ENCODE results near the gene RHEX.

Gene RHEX

GRCh38 chr1:206117151-206117948 lies 64.4 kb downstream of the RHEX start, which contains the start of gene AVPR1B:
Gene AVPR1B (minus strand): TSS chr1:206117388. CDS start chr1:206116890, 498 bp downstream.
- Histone ChIP-seq H3K79me1 (ENCODE audit: low read depth, low read length) (no peaks in the 10 kb centered on the region), H3K23ac (ENCODE audit: low read depth, low read length, poor library complexity) (peak within 1 kb of the TSS; percentile 86), H2BK15ac (ENCODE audit: low read length) (peak within 1 kb of the TSS; percentile 44), H2BK12ac (ENCODE audit: low read length) (peak within 1 kb of the TSS; percentile 63), H3K4ac (ENCODE audit: low read length) (no peak within 1 kb of the TSS), H2AK5ac (ENCODE audit: low read depth, low read length) (peak within 1 kb of the TSS; percentile 87), H3K36me3 (replicated peaks in 1 of 2; ENCODE audit: control insufficient read depth in 2 of 2, insufficient read depth in 2 of 2, low read length in 2 of 2) (no peaks in the 10 kb centered on the region), H2AFZ (ENCODE audit: low read length) (peak within 1 kb of the TSS; percentile 96), H3K9me3 (replicated peaks in 1 of 2; ENCODE audit: control insufficient read depth in 2 of 2, insufficient read depth in 1 of 2, low read depth in 1 of 2, low read length in 2 of 2) (peaks cover 0 to 8% of the 10 kb centered on the region in 2 donors), H3K14ac (ENCODE audit: low read length) (peak within 1 kb of the TSS; percentile 92), H3K18ac (ENCODE audit: low read length) (peak within 1 kb of the TSS; percentile 66), H3K9ac (ENCODE audit: low read depth, low read length, poor library complexity) (peak within 1 kb of the TSS; percentile 64), H4K8ac (ENCODE audit: low read depth, low read length) (peak within 1 kb of the TSS; percentile 45), H3K4me2 (ENCODE audit: insufficient read depth, low read length, poor library complexity, severe bottlenecking) (peak within 1 kb of the TSS; percentile 97), H2BK120ac (ENCODE audit: low read depth, low read length) (no peak within 1 kb of the TSS), H3K4me1 (ENCODE audit: control insufficient read depth in 2 of 2, insufficient read depth in 1 of 2, low read depth in 1 of 2, low read length in 2 of 2) (peaks cover 0 to 3% of the 10 kb centered on the region in 2 donors), H3K27me3 (ENCODE audit: control insufficient read depth in 3 of 3, insufficient read depth in 3 of 3, low read depth in 1 of 3, low read length in 3 of 3) (peaks cover 4 to 64% (median 24%) of the 10 kb centered on the region in 3 experiments), H4K91ac (ENCODE audit: low read depth, low read length, poor library complexity) (no peak within 1 kb of the TSS), H2BK5ac (ENCODE audit: low read length) (no peak within 1 kb of the TSS), H3K4me3 (ENCODE audit: low read length in 2 of 2) (peak within 1 kb of the TSS; percentile 31 to 78), H3K27ac (replicated peaks; ENCODE audit: low read length) (no peak within 1 kb of the TSS)
- no CpG with 5 or more reads among the region's 55 CpGs for WGBS, 2 donors (ENCODE audit: extremely low coverage in 2 of 2, insufficient read length in 2 of 2, insufficient replicate concordance in 1 of 2)
- peak; percentile 43 for DNase-seq (ENCODE audit: low spot score)

GRCh38 chr1:206120406-206120805 lies 67.4 kb downstream of the RHEX start:
- no peak overlapping the region for H2BK15ac ChIP-seq (ENCODE audit: low read length)
- H3K36me3 ChIP-seq (replicated peaks in 1 of 2; ENCODE audit: control insufficient read depth in 2 of 2, insufficient read depth in 2 of 2, low read length in 2 of 2), result no peaks in the 10 kb centered on the region
- H3K4me2 ChIP-seq (ENCODE audit: insufficient read depth, low read length, poor library complexity, severe bottlenecking), result no peak overlapping the region

GRCh38 chr1:206121269-206121668 lies 68.3 kb downstream of the RHEX start:
- DNase-seq (ENCODE audit: low spot score), result no peak
- Histone ChIP-seq H2AFZ (ENCODE audit: low read length) (no peak overlapping the region), H3K79me1 (ENCODE audit: low read depth, low read length) (no peaks in the 10 kb centered on the region), H2BK12ac (ENCODE audit: low read length) (no peak overlapping the region), H3K4me2 (ENCODE audit: insufficient read depth, low read length, poor library complexity, severe bottlenecking) (no peak overlapping the region), H2BK120ac (ENCODE audit: low read depth, low read length) (no peak overlapping the region), H3K4ac (ENCODE audit: low read length) (no peak overlapping the region), H3K9me3 (replicated peaks in 1 of 2; ENCODE audit: control insufficient read depth in 2 of 2, insufficient read depth in 1 of 2, low read depth in 1 of 2, low read length in 2 of 2) (peaks cover 0 to 8% of the 10 kb centered on the region in 2 donors), H2BK15ac (ENCODE audit: low read length) (no peak overlapping the region), H3K18ac (ENCODE audit: low read length) (no peak overlapping the region), H2AK5ac (ENCODE audit: low read depth, low read length) (no peak overlapping the region), H2BK5ac (ENCODE audit: low read length) (no peak overlapping the region), H3K27me3 (ENCODE audit: control insufficient read depth in 3 of 3, insufficient read depth in 3 of 3, low read depth in 1 of 3, low read length in 3 of 3) (peaks cover 4 to 35% (median 23%) of the 10 kb centered on the region in 3 experiments), H3K14ac (ENCODE audit: low read length) (no peak overlapping the region), H4K8ac (ENCODE audit: low read depth, low read length) (no peak overlapping the region), H3K27ac (replicated peaks; ENCODE audit: low read length) (no peak overlapping the region), H3K23ac (ENCODE audit: low read depth, low read length, poor library complexity) (no peak overlapping the region), H3K4me1 (ENCODE audit: control insufficient read depth in 2 of 2, insufficient read depth in 1 of 2, low read depth in 1 of 2, low read length in 2 of 2) (peaks cover 0 to 3% of the 10 kb centered on the region in 2 donors), H4K91ac (ENCODE audit: low read depth, low read length, poor library complexity) (no peak overlapping the region), H3K36me3 (replicated peaks in 1 of 2; ENCODE audit: control insufficient read depth in 2 of 2, insufficient read depth in 2 of 2, low read length in 2 of 2) (no peaks in the 10 kb centered on the region), H3K9ac (ENCODE audit: low read depth, low read length, poor library complexity) (no peak overlapping the region), H3K4me3 (ENCODE audit: low read length in 2 of 2) (no peak overlapping the region)
- WGBS, 2 donors (ENCODE audit: extremely low coverage in 2 of 2, insufficient read length in 2 of 2, insufficient replicate concordance in 1 of 2), result no CpG with 5 or more reads among the region's 1 CpG

More at GRCh38 chr1:206120406-206120805, 67.4 kb downstream of the RHEX start:
- no peak for DNase-seq (ENCODE audit: low spot score)
- H4K8ac ChIP-seq (ENCODE audit: low read depth, low read length), result no peak overlapping the region
- no peak overlapping the region for H2AFZ ChIP-seq (ENCODE audit: low read length)
- H3K4me3 ChIP-seq (ENCODE audit: low read length in 2 of 2), result no peak overlapping the region
- H3K4ac ChIP-seq (ENCODE audit: low read length), result no peak overlapping the region
- H3K14ac ChIP-seq (ENCODE audit: low read length), result no peak overlapping the region
- no peak overlapping the region for H4K91ac ChIP-seq (ENCODE audit: low read depth, low read length, poor library complexity)
- no peak overlapping the region for H3K27ac ChIP-seq (replicated peaks; ENCODE audit: low read length)
- no peak overlapping the region for H2AK5ac ChIP-seq (ENCODE audit: low read depth, low read length)
- no peaks in the 10 kb centered on the region for H3K79me1 ChIP-seq (ENCODE audit: low read depth, low read length)
- no peak overlapping the region for H3K9ac ChIP-seq (ENCODE audit: low read depth, low read length, poor library complexity)
- H3K23ac ChIP-seq (ENCODE audit: low read depth, low read length, poor library complexity), result no peak overlapping the region
- no peak overlapping the region for H2BK5ac ChIP-seq (ENCODE audit: low read length)
- no peak overlapping the region for H3K18ac ChIP-seq (ENCODE audit: low read length)
- H3K9me3 ChIP-seq (replicated peaks in 1 of 2; ENCODE audit: control insufficient read depth in 2 of 2, insufficient read depth in 1 of 2, low read depth in 1 of 2, low read length in 2 of 2), result peaks cover 0 to 8% of the 10 kb centered on the region in 2 donors
- H3K27me3 ChIP-seq (ENCODE audit: control insufficient read depth in 3 of 3, insufficient read depth in 3 of 3, low read depth in 1 of 3, low read length in 3 of 3), result peaks cover 4 to 41% (median 24%) of the 10 kb centered on the region in 3 experiments
- no peak overlapping the region for H2BK120ac ChIP-seq (ENCODE audit: low read depth, low read length)
- H3K4me1 ChIP-seq (ENCODE audit: control insufficient read depth in 2 of 2, insufficient read depth in 1 of 2, low read depth in 1 of 2, low read length in 2 of 2), result peaks cover 0 to 3% of the 10 kb centered on the region in 2 donors
- no peak overlapping the region for H2BK12ac ChIP-seq (ENCODE audit: low read length)

GRCh38 chr1:206122686-206123085 lies 69.7 kb downstream of the RHEX start:
- DNase-seq (ENCODE audit: low spot score), result no peak
- Histone ChIP-seq H3K27me3 (ENCODE audit: control insufficient read depth in 3 of 3, insufficient read depth in 3 of 3, low read depth in 1 of 3, low read length in 3 of 3) (peaks cover 4 to 27% (median 8%) of the 10 kb centered on the region in 3 experiments), H3K9me3 (replicated peaks in 1 of 2; ENCODE audit: control insufficient read depth in 2 of 2, insufficient read depth in 1 of 2, low read depth in 1 of 2, low read length in 2 of 2) (peaks cover 2 to 8% of the 10 kb centered on the region in 2 donors), H3K36me3 (replicated peaks in 1 of 2; ENCODE audit: control insufficient read depth in 2 of 2, insufficient read depth in 2 of 2, low read length in 2 of 2) (no peaks in the 10 kb centered on the region), H3K9ac (ENCODE audit: low read depth, low read length, poor library complexity) (no peak overlapping the region), H3K23ac (ENCODE audit: low read depth, low read length, poor library complexity) (no peak overlapping the region), H2BK5ac (ENCODE audit: low read length) (no peak overlapping the region), H3K4me1 (ENCODE audit: control insufficient read depth in 2 of 2, insufficient read depth in 1 of 2, low read depth in 1 of 2, low read length in 2 of 2) (peaks cover 0 to 3% of the 10 kb centered on the region in 2 donors), H3K4me2 (ENCODE audit: insufficient read depth, low read length, poor library complexity, severe bottlenecking) (no peak overlapping the region), H3K79me1 (ENCODE audit: low read depth, low read length) (no peaks in the 10 kb centered on the region), H4K8ac (ENCODE audit: low read depth, low read length) (no peak overlapping the region), H3K14ac (ENCODE audit: low read length) (no peak overlapping the region), H3K4me3 (ENCODE audit: low read length in 2 of 2) (no peak overlapping the region), H2AFZ (ENCODE audit: low read length) (no peak overlapping the region), H2BK12ac (ENCODE audit: low read length) (no peak overlapping the region), H3K18ac (ENCODE audit: low read length) (no peak overlapping the region), H2BK15ac (ENCODE audit: low read length) (no peak overlapping the region), H2BK120ac (ENCODE audit: low read depth, low read length) (no peak overlapping the region), H2AK5ac (ENCODE audit: low read depth, low read length) (no peak overlapping the region), H3K4ac (ENCODE audit: low read length) (no peak overlapping the region), H4K91ac (ENCODE audit: low read depth, low read length, poor library complexity) (no peak overlapping the region), H3K27ac (replicated peaks; ENCODE audit: low read length) (no peak overlapping the region)

Measured in neuronal stem cell (in vitro differentiated cells).